ENCODE results near the gene LGALSL.

The LGALSL gene

GRCh38 chr2:64419596-64420165 is 34.3 kb upstream of the LGALSL start:
- TF ChIP-seq CTCF (IDR thresholded peaks at IDR 0.05) = no peak
- H3K79me2 ChIP-seq = no peaks in the 10 kb centered on the region
- H3K9me3 ChIP-seq (ENCODE audit: control insufficient read depth, low read length) = no peaks in the 10 kb centered on the region
- H3K9ac ChIP-seq = no peak overlapping the region
- no peak overlapping the region for H2AFZ ChIP-seq
- peak overlapping the region; percentile 62 for H3K27ac ChIP-seq
- no peak overlapping the region for H3K4me2 ChIP-seq (ENCODE audit: low read length)
- H3K4me3 ChIP-seq (ENCODE audit: low read depth, low read length) = no peak overlapping the region
- H3K27me3 ChIP-seq (ENCODE audit: control insufficient read depth, insufficient read depth, low read length) = no peaks in the 10 kb centered on the region
- peaks cover 44% of the 10 kb centered on the region for H3K4me1 ChIP-seq
- H3K36me3 ChIP-seq (ENCODE audit: control insufficient read depth, insufficient read depth, low read length) = no peaks in the 10 kb centered on the region

GRCh38 chr2:64420677-64421076 is 33.3 kb upstream of the LGALSL start:
- no peak overlapping the region for H3K9ac ChIP-seq
- H3K4me1 ChIP-seq = peaks cover 44% of the 10 kb centered on the region
- no peak for TF ChIP-seq CTCF (IDR thresholded peaks at IDR 0.05)
- H3K27me3 ChIP-seq (ENCODE audit: control insufficient read depth, insufficient read depth, low read length) = no peaks in the 10 kb centered on the region
- H3K9me3 ChIP-seq (ENCODE audit: control insufficient read depth, low read length) = no peaks in the 10 kb centered on the region
- H3K4me2 ChIP-seq (ENCODE audit: low read length) = no peak overlapping the region
- H3K27ac ChIP-seq = peak overlapping the region; percentile 62
- peak overlapping the region; percentile 70 for H2AFZ ChIP-seq
- no peak overlapping the region for H3K4me3 ChIP-seq (ENCODE audit: low read depth, low read length)
- H3K79me2 ChIP-seq = no peaks in the 10 kb centered on the region
- no peaks in the 10 kb centered on the region for H3K36me3 ChIP-seq (ENCODE audit: control insufficient read depth, insufficient read depth, low read length)

- Histone ChIP-seq H3K79me2 (no peaks in the 10 kb centered on the region), H3K4me3 (ENCODE audit: low read depth, low read length) (no peak overlapping the region), H3K36me3 (ENCODE audit: control insufficient read depth, insufficient read depth, low read length) (no peaks in the 10 kb centered on the region), H3K4me2 (ENCODE audit: low read length) (no peak overlapping the region), H2AFZ (peak overlapping the region; percentile 48), H3K27me3 (ENCODE audit: control insufficient read depth, insufficient read depth, low read length) (no peaks in the 10 kb centered on the region), H3K9ac (no peak overlapping the region), H3K4me1 (peaks cover 46% of the 10 kb centered on the region), H3K9me3 (ENCODE audit: control insufficient read depth, low read length) (no peaks in the 10 kb centered on the region), H3K27ac (peak overlapping the region; percentile 62)
- no peak for TF ChIP-seq CTCF (IDR thresholded peaks at IDR 0.05)
Observed at GRCh38 chr2:64421201-64421600, 32.8 kb upstream of the LGALSL start.

GRCh38 chr2:64422466-64422865 is 31.5 kb upstream of the LGALSL start:
- TF ChIP-seq CTCF (IDR thresholded peaks at IDR 0.05) = no peak
- no peaks in the 10 kb centered on the region for H3K27me3 ChIP-seq (ENCODE audit: control insufficient read depth, insufficient read depth, low read length)
- no peak overlapping the region for H3K4me2 ChIP-seq (ENCODE audit: low read length)
- H3K4me1 ChIP-seq = peaks cover 47% of the 10 kb centered on the region
- no peak overlapping the region for H3K4me3 ChIP-seq (ENCODE audit: low read depth, low read length)
- no peaks in the 10 kb centered on the region for H3K79me2 ChIP-seq
- H2AFZ ChIP-seq = peak overlapping the region; percentile 18
- H3K9ac ChIP-seq = no peak overlapping the region
- H3K36me3 ChIP-seq (ENCODE audit: control insufficient read depth, insufficient read depth, low read length) = no peaks in the 10 kb centered on the region
- peak overlapping the region; percentile 62 for H3K27ac ChIP-seq
- H3K9me3 ChIP-seq (ENCODE audit: control insufficient read depth, low read length) = no peaks in the 10 kb centered on the region

GRCh38 chr2:64423303-64423702 is 30.7 kb upstream of the LGALSL start:
- Histone ChIP-seq H3K27ac (no peak overlapping the region), H3K4me2 (ENCODE audit: low read length) (no peak overlapping the region)
- TF ChIP-seq CTCF (IDR thresholded peaks at IDR 0.05) = no peak

More at GRCh38 chr2:64423303-64423702, 30.7 kb upstream of the LGALSL start:
- no peak overlapping the region for H3K9ac ChIP-seq
- H3K9me3 ChIP-seq (ENCODE audit: control insufficient read depth, low read length) = no peaks in the 10 kb centered on the region
- peaks cover 43% of the 10 kb centered on the region for H3K4me1 ChIP-seq
- no peaks in the 10 kb centered on the region for H3K36me3 ChIP-seq (ENCODE audit: control insufficient read depth, insufficient read depth, low read length)
- H3K4me3 ChIP-seq (ENCODE audit: low read depth, low read length) = no peak overlapping the region
- no peaks in the 10 kb centered on the region for H3K79me2 ChIP-seq
- H2AFZ ChIP-seq = no peak overlapping the region
- no peaks in the 10 kb centered on the region for H3K27me3 ChIP-seq (ENCODE audit: control insufficient read depth, insufficient read depth, low read length)
